Eye (tissue), 1 donor: ENCODE results near the gene PLAGL2.
A peak's percentile ranks its signal among the peaks of the same experiment; 100 is the strongest.
"Not testable (repeated sequence)": the region's sequence is repeated elsewhere in the genome, so short reads cannot be mapped to it uniquely, and the experiment has no call there.

Source experiments
- DNase-seq: peaks from one replicate; pipeline ENCODE4 v3.0.0-alpha.2; 2015

Gene PLAGL2

DNA sequence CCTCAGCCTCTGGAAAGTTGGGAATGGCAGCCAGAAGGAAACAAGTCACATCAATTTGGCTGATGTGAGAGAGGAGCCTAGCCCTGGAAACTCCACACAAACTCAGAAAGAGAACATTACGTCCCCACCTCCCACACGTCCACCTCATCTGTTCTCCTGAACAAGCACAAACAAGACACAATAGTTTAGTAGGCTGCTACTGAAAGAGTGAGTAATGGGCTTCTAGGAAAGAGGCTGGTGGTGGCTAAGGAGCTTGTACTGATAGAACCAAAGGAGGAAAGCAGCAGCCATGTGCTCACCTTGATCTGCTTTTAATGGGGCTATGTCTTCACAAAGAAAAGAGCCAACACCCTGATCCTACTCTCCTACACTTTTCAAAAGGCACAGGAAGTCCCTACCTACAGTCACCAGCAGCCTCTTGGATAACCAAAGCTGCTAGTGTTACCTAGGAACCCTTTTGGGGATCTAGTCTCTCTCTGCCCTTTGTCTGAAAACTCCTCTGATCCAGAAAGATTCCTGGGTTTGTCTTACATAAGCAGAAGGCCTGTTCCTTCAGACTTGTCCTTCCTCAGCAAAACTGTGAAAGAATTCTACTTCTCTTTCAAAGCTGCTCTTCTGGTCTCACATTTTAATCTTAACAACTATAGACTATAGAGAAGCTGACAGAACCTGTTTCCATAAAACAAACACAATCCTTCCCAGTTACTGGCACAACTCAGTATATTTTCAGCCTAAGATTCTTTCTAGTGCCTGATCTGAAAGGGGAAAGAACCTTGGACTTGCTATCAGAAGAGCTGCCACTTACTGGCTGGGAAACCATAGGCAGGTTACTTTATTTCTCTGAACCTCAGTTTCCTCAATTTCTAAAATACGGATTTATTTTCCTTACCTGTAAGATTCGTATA is 3.1 kb downstream of the PLAGL2 start:
- no peak for DNase-seq

GRCh38 chr20:32203356-32204204 is 4.0 kb downstream of the PLAGL2 start:
- no peak for DNase-seq

GRCh38 chr20:32201977-32202363 is 5.6 kb downstream of the PLAGL2 start:
- DNase-seq = no peak

DNA sequence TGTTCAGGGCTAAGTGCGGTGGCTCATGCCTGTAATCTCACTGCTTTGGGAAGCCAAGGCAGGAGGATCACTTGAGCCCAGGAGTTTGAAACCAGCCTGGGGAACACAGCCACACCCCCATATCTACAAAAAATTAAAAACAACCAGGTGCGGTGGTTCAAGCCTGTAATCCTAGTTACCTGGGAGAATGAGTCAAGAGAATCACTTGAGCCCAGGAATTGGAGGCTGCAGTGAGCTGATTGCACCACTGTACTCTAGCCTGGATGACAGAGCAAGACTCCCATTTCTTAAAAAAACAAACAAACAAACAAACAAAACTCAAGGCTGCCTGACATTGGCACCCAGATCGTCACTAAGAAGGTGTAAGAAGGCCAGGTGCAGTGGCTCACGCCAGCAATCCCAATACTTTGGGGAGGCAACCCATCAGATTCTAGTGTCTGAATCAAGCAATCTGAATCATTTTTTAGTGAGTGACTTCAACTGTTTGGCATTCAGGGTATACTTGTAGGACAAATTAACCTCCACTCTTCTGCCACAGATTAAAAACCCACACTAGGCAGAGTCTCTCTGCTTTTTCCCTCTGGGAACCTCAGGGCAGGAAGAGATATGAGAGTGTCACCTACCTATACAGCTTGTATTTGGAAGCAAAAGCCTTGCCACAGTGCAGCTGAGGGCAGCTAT is 6.1 kb downstream of the PLAGL2 start:
- DNase-seq = no peak

DNA sequence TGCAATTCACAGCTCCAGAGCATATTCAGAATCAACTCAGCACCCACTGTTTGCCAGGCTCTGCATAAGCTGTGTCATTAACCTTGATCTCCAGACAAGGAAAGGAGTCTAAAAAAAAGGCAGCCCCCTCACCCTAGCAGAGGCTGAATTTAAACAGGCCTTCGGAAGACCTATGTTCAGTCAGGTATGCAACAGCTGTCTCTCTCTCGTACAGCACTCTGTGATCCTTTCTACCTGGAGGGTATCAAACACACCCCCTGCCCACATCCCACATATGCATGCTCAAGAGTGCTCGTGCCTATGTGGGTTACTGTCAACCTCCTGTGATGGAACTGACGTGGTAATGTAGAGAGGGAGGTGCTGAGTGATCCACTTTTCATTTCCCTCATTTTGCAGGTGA is 8.5 kb downstream of the PLAGL2 start:
- DNase-seq = no peak

GRCh38 chr20:32197136-32197535 is 10.4 kb downstream of the PLAGL2 start:
- DNase-seq = not testable (repeated sequence)

- DNase-seq = not testable (repeated sequence)
Observed at GRCh38 chr20:32196613-32197012, 10.9 kb downstream of the PLAGL2 start.

- no peak for DNase-seq
Observed at GRCh38 chr20:32195581-32195980, 12.0 kb downstream of the PLAGL2 start.

- DNase-seq = no peak
Observed at GRCh38 chr20:32193996-32194395, 13.5 kb downstream of the PLAGL2 start.

DNA sequence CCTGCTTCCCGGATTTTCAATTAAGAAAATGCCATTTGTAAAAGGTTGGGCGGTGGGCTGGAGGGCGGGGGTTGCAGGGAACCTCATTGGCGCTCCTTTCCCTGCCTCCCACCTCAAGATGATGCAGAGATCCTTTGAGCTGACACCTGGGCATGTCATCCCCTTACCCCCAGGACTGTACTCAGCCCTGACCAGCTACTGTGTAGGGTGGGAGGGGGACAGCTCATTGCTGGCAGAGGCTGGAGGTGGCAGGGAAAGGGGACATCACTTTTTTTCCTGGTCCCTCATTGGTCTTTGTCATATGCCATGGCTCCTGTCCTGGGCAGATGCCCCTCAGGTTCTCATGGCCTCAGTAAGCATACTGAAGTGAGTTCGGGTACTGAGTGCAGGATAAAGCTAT is 14.2 kb downstream of the PLAGL2 start:
- not testable (repeated sequence) for DNase-seq

- DNase-seq = no peak
Observed at GRCh38 chr20:32192698-32193097, 14.8 kb downstream of the PLAGL2 start.

DNA sequence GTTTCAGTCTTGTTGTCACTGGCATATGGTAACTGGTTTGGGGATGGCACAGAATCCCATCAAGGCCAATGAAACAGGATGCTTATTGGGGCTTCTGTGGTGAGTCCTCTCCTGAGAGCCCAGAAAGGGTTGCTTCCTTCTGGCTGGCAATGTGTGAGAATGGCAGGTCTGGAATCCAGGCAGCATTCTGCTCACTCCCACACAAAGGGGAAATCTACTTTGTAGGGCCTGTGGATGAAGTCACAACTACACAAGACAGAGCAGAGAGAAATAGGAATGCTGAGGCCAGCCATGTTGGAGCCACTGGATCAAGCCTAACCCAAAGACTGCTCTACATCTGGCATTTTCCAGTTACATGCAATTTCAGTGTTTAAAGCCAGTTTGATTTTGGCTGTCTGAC is 15.7 kb downstream of the PLAGL2 start:
- DNase-seq = no peak

DNA sequence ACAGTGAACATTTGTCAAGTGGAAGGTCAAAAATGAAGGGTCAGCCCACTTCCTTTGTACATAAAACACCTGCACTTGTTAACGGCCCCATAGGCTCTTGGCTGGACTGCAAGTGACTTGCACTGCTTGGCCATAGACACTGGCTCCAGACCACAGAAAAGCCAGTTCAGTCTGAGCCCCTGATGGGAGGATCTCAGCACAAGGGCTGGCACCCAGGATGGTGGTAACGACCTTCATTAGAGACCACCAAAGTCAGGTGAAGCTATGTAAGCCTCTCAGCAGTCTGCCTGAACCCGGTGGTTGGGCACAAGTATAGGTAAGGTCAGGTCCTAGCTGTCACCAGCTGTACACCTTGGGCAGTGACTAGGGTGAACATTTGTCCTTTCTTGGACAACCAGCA is 16.1 kb downstream of the PLAGL2 start:
- no peak for DNase-seq

DNA sequence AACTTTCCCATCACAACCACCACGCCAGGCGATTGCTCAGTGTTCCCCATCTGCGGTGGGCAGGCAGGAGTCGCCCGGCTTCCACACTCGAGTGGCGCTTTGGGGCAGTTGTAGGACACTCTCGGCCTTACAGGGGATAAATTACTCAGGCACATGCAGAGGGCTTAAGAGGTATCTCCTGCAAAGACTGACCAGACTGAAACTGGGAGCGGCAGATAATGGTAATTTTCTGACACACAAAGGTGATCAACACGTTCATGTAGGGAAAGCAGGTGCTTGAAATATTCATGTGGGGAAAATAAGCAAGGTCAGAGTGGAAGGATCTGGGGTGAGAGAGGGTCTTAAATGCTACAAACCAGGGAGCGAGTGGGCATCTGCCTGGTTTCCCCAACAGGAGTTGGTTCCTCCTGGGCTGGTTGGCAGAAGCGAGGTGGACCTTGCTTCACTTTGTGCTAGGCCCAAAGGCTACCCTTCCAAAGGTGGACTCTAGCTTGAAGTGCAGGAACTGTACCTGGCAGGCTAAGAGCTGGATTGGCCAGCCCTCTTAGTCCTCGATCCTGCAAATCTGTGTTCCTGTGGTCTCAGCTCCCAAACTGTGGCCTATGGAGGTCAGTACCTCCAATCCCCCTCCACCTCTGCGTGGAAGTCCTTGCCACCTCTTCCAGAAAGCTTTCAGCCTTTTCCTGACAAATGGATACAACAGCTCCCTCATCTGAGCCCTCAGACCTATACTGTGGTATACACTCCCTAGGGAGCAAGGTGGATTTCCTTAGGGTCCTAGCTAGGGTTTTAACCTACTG is 16.7 kb downstream of the PLAGL2 start:
- no peak for DNase-seq

DNA sequence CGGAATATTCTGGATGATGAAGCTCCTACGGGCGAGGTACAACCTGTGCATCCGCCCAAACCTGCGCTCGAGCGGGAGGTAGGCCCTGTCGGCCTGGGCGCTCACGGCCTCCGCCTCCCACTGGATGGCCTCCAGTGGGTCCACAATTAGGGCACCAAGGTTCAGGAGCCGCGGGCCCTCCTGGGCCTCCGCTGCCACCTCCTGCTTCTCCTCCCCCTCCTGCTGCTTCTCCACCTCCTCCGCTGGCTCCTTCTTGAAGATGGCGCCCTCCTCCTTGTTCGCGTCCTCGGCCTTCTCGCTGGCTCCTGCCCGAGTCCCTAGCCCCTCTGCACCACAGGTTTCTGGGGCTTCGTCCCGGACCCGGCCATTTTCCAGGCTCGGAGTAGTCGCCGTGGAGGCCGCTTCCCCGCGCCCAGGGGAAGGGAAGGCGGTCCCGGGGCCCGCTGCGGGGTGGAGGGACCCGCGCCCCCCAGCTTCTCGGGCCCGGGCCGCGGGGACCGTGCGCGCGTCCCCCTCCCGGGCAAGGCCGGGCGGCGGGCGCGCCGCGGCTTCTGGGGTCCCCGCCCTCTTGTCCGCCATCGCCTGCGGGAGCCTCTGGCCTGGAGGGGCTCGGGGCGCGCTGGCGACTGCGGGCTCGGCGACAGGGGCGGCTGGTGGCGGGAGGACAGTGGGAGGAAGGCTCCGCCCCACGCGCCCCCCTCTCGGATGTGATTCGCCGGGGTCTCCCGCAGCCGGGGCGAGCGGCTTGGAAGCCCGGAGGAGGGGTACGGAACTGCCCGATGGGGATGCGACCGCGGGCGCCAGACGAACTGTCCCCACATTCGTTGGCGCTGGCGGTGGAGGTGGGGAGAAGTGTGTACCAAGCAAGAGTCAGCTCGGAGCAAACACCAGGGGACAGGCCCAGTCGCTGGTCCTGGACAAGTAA is 17.6 kb downstream of the PLAGL2 start:
- DNase-seq = peak; percentile 87

DNA sequence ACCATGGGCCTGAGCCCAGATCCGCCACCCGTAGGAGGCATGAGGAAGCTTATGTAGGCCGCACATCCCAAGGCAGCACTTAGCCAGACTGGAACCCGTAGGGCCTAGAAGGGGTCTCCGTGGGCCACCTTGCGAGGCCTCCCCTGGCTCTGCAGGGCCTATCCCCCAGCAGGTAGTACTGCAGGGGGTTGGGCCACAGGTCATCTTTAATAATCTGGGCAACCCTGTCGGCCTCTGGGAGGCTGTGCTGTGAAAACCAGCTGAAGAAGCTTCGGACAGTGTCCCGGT is 18.5 kb downstream of the PLAGL2 start:
- no peak for DNase-seq

DNA sequence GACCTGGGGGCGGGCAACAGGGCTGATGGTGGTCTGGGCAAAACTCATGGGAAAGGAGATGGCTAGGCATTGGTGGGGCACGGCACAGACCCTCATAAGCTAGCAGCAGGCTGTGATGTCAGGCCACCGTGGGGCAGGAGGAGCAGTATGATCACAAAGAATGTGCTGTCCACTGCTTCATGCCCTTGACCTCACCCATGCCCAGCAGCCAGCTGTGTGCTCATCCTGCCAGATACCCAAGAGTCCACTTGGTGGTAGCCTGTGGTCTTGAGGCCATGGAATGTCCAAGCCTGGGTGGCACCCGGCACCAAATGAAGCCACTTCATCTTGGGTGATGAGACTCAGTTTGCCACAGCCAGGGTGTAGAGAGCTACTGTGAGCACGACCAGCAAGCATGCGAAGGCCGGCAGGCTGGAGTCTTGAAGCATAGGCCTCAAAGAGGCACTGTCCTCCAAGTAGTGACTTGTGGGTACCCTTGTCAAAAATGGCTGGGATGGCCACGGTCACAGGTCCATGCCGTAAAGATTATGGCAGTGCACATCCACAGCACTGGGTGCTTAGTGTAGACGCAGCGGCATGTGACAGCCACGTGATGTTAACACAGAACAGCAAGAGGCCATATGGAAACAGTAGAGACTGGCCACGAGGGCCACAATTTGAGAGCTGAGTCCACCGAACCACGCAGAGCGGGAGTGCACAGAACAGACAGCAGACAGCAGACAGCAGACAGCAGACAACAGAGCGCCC is 19.0 kb downstream of the PLAGL2 start:
- DNase-seq = no peak

DNA sequence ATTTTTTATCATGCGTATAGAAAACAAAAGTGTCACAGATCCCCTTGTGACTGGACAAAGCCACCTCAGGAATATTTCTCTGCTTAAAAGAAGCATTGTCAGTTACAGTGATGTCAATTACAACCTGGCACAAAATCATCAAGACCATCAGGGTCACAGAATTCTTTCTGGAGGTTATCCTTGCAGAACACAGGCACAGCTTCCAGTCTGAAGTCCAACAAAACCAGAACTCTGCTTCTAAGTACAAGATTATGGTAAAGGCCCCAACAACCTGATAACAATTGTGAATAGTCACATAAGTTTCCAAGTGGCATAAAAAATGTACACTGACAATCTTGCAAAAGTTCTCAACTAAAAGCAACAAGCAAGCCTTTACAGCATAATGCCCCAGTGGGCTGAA is 21.0 kb downstream of the PLAGL2 start:
- no peak for DNase-seq

GRCh38 chr20:32184961-32185603 is 22.5 kb downstream of the PLAGL2 start:
- no peak for DNase-seq

GRCh38 chr20:32183947-32184635 is 23.5 kb downstream of the PLAGL2 start:
- DNase-seq = no peak
